Esophagus squamous epithelium (tissue), 4 donors: ENCODE measurements around the gene SARNP.

Source experiments
- CTCF ChIP-seq, 6 experiments: fragments of 450-650 bp in 4 of 6; fragments of 200-600 bp in 2 of 6; sonication (generic) in 2 of 6; IDR thresholded peaks; one replicate each; pipeline ENCODE4 v1.5.1; 2016 to 2019; ENCODE audit warnings: antibody characterized with exemption in 6 of 6, mild to moderate bottlenecking in 4 of 6, moderate library complexity in 4 of 6
- POLR2A ChIP-seq, 4 donors: fragments of 450-650 bp; IDR thresholded peaks; one replicate each; pipeline ENCODE4 v1.6.1; 2017; ENCODE audit warnings: antibody characterized with exemption in 4 of 4, mild to moderate bottlenecking in 4 of 4, moderate library complexity in 3 of 4

- TF ChIP-seq POLR2A (IDR thresholded peaks at IDR 0.05) (no peak), CTCF (IDR thresholded peaks at IDR 0.05) (no peak)
These were observed 3.3 kb downstream of the SARNP start for GRCh38 chr12:55814257-55814656.
